PC-9 (cell line): ENCODE results near the gene SETD4. TPM values are rescaled to one million over a fixed set of nuclear protein-coding genes. Genes with fewer than 3 reads are reported as not detected.

Source experiments
- BruUV-seq: library from RNA; stranded (reverse); fragments of 400-500 nt; replicated peaks from 2 replicates; lab custom pipeline; 2021; lab: Mats Ljungman, UMichigan
- CTCF ChIA-PET: fragments of 300-600 bp; sonication (Branson Sonifier 250); formaldehyde crosslinking; loops from one replicate; lab custom pipeline; 2022; ENCODE audit warnings: antibody characterized with exemption; lab: Charles Lee
- POLR2A ChIA-PET: fragments of 300-600 bp; sonication (Branson Sonifier 250); formaldehyde crosslinking; loops from one replicate; lab custom pipeline; 2022; ENCODE audit warnings: antibody characterized with exemption; ENCODE audit not compliant: unreplicated experiment; lab: Charles Lee
- DNase-seq, 2 experiments: peaks; one replicate each; pipeline versions ENCODE4 v3.0.0 to v3.0.0-alpha.2; 2015 to 2022; ENCODE audit warnings: mixed read lengths in 1 of 2
- H2AFZ ChIP-seq: fragments of 200-600 bp; sonication (generic); 2 replicates; pipeline ENCODE4 v1.8.1; 2017; ENCODE audit warnings: antibody characterized with exemption
- H3F3A ChIP-seq: fragments of 200-600 bp; sonication (generic); 2 replicates; pipeline ENCODE4 v1.8.1; 2017; ENCODE audit warnings: antibody characterized with exemption, mild to moderate bottlenecking, low read depth; ENCODE audit not compliant: insufficient read depth
- H3K27ac ChIP-seq: fragments of 200-600 bp; sonication (generic); 2 replicates; pipeline ENCODE4 v1.6.1; 2016; ENCODE audit warnings: mixed run types
- H3K27me3 ChIP-seq: fragments of 200-600 bp; sonication (generic); 2 replicates; pipeline ENCODE4 v1.6.1; 2016; ENCODE audit warnings: low read depth, mixed run types; ENCODE audit not compliant: insufficient read depth
- H3K36me3 ChIP-seq: fragments of 200-600 bp; sonication (generic); 2 replicates; pipeline ENCODE4 v1.6.1; 2016; ENCODE audit warnings: low read depth, mixed run types
- H3K4me1 ChIP-seq: fragments of 200-600 bp; sonication (generic); replicated peaks from 2 replicates; pipeline ENCODE4 v1.6.1; 2016; ENCODE audit warnings: mixed run types; ENCODE audit not compliant: insufficient read depth
- H3K4me2 ChIP-seq: fragments of 200-600 bp; sonication (generic); 2 replicates; pipeline ENCODE4 v1.6.1; 2017; ENCODE audit warnings: mixed run types
- H3K4me3 ChIP-seq: fragments of 200-600 bp; sonication (generic); 2 replicates; pipeline ENCODE4 v1.6.1; 2016; ENCODE audit warnings: mixed run types
- H3K79me2 ChIP-seq: fragments of 200-600 bp; sonication (generic); 2 replicates; pipeline ENCODE4 v1.6.1; 2017; ENCODE audit warnings: low read depth, mixed run types
- H3K9me2 ChIP-seq: fragments of 200-600 bp; sonication (generic); 2 replicates; pipeline ENCODE4 v1.8.1; 2017; ENCODE audit warnings: mild to moderate bottlenecking; ENCODE audit not compliant: insufficient read depth
- H3K9me3 ChIP-seq: fragments of 200-600 bp; sonication (generic); 2 replicates; pipeline ENCODE4 v1.8.1; 2016; ENCODE audit warnings: low read depth; ENCODE audit not compliant: insufficient read depth
- H4K20me1 ChIP-seq: fragments of 200-600 bp; sonication (generic); 2 replicates; pipeline ENCODE4 v1.8.1; 2017; ENCODE audit not compliant: insufficient read depth
- EZH2 ChIP-seq: fragments of 200-600 bp; sonication (generic); IDR thresholded peaks from 2 replicates; pipeline ENCODE4 v1.8.0; 2017; ENCODE audit warnings: antibody characterized with exemption, low read depth
- intact Hi-C: fragments of 100-400 bp; cut with micrococcal nuclease; formaldehyde crosslinking; loops from one replicate; pipeline ENCODE4 v1.10.0; 2022; ENCODE audit not compliant: unreplicated experiment
- total RNA-seq: library from RNA; stranded (reverse); gene quantifications from 2 replicates; pipeline ENCODE4 v1.2.3, GENCODE V29; 2021
- TF ChIP-seq, protein P1 (sequence below): fragments of 200-600 bp; sonication (generic); conservative IDR thresholded peaks from 2 replicates; pipeline ENCODE4 v1.6.1; 2017; ENCODE audit warnings: mixed run types, antibody characterized with exemption, mild to moderate bottlenecking, moderate library complexity

Gene SETD4
- total RNA-seq, 1 experiment from 2014 or later, result 27.3 TPM

- no peaks in the 10 kb centered on the region for H3K79me2 ChIP-seq
- H3K9me3 ChIP-seq, result no peaks in the 10 kb centered on the region; the same call in 1 of the 2 replicates
- no peak overlapping the region for H3K4me2 ChIP-seq
- H3K27me3 ChIP-seq, result no peaks in the 10 kb centered on the region
- H3K27ac ChIP-seq, result no peak overlapping the region
- POLR2A ChIA-PET, result no interaction called here
- intact Hi-C loops, result loop anchor here (10.0 kb wide), 1 partner anchor 77 kb away; no protein-coding TSS in a partner anchor
- H3K36me3 ChIP-seq, result no peaks in the 10 kb centered on the region
- no peaks in the 10 kb centered on the region for H3K4me1 ChIP-seq
- CTCF ChIA-PET, result interaction anchor here (0.6 kb wide), 1 partner anchor 181 kb away, joined by 4 read pairs; no protein-coding TSS in a partner anchor
- no TSS peak for BruUV-seq
- TF ChIP-seq, protein P1, sequence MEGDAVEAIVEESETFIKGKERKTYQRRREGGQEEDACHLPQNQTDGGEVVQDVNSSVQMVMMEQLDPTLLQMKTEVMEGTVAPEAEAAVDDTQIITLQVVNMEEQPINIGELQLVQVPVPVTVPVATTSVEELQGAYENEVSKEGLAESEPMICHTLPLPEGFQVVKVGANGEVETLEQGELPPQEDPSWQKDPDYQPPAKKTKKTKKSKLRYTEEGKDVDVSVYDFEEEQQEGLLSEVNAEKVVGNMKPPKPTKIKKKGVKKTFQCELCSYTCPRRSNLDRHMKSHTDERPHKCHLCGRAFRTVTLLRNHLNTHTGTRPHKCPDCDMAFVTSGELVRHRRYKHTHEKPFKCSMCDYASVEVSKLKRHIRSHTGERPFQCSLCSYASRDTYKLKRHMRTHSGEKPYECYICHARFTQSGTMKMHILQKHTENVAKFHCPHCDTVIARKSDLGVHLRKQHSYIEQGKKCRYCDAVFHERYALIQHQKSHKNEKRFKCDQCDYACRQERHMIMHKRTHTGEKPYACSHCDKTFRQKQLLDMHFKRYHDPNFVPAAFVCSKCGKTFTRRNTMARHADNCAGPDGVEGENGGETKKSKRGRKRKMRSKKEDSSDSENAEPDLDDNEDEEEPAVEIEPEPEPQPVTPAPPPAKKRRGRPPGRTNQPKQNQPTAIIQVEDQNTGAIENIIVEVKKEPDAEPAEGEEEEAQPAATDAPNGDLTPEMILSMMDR, result no peak
- no peak for TF ChIP-seq EZH2
- no peak overlapping the region for H2AFZ ChIP-seq
- no peaks in the 10 kb centered on the region for H4K20me1 ChIP-seq
- no peaks in the 10 kb centered on the region for H3F3A ChIP-seq
- H3K9me2 ChIP-seq, result no peaks in the 10 kb centered on the region
- no peak for DNase-seq
- H3K4me3 ChIP-seq, result no peak overlapping the region
Measured at GRCh38 chr21:36021251-36021837, 39.0 kb downstream of the SETD4 start.

DNA sequence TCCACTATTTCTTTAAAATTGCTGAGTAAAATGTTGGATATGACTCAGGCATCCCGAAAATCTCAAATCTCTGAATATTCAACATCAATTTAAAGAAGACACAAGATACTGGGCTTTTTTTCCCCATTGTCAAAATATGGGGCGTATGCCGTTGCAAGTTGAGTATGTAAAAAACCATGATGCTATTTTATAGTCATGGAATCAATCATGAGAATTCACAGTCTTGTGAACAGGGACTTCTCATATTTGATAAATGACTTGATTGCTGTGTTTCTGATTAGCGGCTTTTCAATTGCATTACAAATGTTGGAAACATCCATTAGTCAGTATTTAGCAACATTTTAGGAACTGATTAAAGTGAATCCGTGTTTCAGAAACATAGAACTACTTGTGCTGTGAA is 45.3 kb downstream of the SETD4 start:
- Histone ChIP-seq H3K9me2 (no peaks in the 10 kb centered on the region), H3K27me3 (0 out of 2 replicates have a peak, but pooled peaks cover 5% of the 10 kb centered on the region), H3K4me2 (no peak overlapping the region), H3K4me3 (no peak overlapping the region), H3K9me3 (no peaks in the 10 kb centered on the region), H3K79me2 (no peaks in the 10 kb centered on the region), H3K27ac (no peak overlapping the region), H2AFZ (no peak overlapping the region), H3K4me1 (no peaks in the 10 kb centered on the region), H3K36me3 (no peaks in the 10 kb centered on the region), H4K20me1 (no peaks in the 10 kb centered on the region), H3F3A (no peaks in the 10 kb centered on the region)
- no peak for DNase-seq
- ChIA-PET POLR2A (no interaction called here), CTCF (no interaction called here)
- intact Hi-C loops, result no loop called here
- TF ChIP-seq, protein P1, result no peak
- no peak for TF ChIP-seq EZH2
- no TSS peak for BruUV-seq

DNA sequence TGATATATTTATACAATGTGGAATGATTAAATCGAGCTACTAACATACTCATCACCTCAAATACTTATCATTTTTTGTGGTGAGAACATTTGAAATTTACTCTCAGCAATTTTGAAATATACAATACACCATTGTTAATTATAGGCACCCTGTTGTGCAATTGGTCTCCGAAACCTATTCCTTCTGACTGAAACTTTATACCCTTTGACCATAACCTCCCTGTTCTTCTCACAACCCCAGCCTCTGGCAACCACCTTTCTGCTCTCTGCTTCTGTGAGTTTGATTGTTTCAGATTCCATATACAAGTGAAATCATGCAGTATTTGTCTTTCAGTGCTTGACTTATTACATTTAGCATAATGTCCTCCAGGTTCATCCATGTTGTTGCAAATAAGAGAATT is 49.5 kb downstream of the SETD4 start:
- Histone ChIP-seq H3K27ac (no peak overlapping the region), H4K20me1 (no peaks in the 10 kb centered on the region), H3K27me3 (0 out of 2 replicates have a peak, but pooled peaks cover 5% of the 10 kb centered on the region), H3K79me2 (no peaks in the 10 kb centered on the region), H3K36me3 (no peaks in the 10 kb centered on the region), H3K9me3 (no peaks in the 10 kb centered on the region), H2AFZ (no peak overlapping the region), H3K4me2 (no peak overlapping the region), H3K4me3 (no peak overlapping the region), H3K4me1 (no peaks in the 10 kb centered on the region), H3F3A (no peaks in the 10 kb centered on the region), H3K9me2 (no peaks in the 10 kb centered on the region)
- POLR2A ChIA-PET, result no interaction called here
- no peak for DNase-seq
- intact Hi-C loops, result no loop called here
- BruUV-seq, result no TSS peak
- TF ChIP-seq EZH2, result no peak
- TF ChIP-seq, protein P1, result no peak
- CTCF ChIA-PET, result no interaction called here
